Activated gamma-delta T cell (primary cell): Measurements from ENCODE around the gene SF1.

Experiments used
- DNase-seq: peaks from one replicate; lab custom pipeline; 2025; lab: John Stamatoyannopoulos, UW

SF1 gene

DNA sequence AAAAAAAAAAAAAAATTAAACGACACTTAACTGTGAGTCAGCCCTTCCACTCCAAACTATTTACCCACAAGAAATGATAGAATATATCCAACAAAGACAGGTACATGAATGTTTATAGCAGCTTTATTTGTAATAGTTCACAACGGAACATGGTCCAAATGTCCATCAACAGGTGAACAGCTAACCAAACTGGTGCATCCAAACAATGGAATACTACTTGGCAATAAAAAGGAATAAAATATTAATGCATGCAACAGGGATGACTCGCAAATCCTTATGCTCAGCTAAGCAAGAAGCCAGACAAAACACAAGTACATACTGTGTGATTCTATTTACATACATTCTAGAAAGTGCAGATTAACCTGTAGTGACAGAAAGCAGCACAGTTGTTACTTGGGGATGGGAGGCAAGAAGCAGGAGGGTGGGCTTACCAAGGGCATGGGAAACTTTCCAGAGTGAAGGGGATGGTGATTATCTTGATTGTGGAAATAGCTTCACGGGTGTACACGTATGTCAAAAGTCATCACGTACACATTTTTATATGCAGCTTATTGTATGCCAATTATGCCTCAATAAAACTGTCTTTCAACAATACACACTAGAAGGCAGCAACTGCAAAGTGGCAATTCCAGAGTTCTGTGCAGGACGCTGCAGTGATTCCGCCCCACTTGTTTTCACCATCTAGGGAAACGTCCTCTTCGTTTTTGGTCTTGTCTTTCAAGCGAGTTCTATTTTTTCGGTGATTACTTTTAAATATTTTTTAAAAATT is 6.7 kb upstream of the SF1 start:
- no peak for DNase-seq

DNA sequence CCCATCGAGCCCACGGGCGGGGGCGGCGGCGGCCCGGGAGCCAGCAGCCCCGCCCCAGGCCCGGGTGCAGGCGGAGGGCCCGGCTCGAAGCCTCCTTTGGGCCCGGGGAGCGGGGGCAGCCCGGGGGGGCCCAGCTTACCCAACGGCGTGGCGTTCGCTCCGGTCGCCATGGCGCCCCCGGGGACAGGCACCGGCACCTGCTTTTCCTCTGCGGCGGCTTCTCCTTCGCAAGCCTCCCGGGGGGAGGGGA is 194 bp downstream of the SF1 start:
- no peak for DNase-seq

DNA sequence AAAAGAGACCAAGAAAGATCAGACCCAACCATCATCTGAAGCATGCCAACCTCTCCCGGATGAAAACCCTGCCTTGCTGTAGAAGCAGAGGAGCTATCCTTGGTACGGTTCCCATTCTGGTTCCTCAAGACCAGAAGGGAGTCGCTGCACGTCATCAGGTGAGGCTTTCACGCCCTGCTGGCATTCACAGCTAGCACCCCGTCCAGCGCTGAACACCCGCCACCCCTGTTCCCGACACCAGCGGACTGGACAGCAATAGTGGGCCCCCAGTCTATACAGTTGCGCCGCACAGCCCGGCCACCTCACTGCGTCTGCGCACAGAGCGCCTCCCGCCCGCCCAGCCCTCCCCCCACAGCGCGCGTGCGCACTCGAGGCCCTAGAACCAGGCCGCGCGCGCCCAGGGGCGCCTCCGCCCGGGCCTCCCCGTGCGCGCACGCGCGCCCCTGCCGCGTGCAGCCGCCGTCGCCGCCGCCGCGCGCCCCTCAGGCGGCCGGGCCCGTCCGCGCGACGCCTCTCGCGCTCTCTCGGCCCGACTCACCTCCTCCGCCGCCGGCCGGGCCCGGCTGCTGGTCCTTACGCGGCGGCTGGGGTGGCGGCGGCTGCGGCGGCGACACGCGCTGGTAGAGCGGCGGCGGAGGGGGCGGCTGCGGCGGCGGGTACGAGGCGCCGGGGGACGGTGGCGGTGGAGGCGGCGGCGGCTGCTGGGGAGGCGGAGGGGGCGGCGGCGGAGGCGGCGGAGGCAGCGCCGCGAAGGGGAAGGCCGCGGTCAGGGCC is 706 bp downstream of the SF1 start:
- DNase-seq, result peak; percentile 78

DNA sequence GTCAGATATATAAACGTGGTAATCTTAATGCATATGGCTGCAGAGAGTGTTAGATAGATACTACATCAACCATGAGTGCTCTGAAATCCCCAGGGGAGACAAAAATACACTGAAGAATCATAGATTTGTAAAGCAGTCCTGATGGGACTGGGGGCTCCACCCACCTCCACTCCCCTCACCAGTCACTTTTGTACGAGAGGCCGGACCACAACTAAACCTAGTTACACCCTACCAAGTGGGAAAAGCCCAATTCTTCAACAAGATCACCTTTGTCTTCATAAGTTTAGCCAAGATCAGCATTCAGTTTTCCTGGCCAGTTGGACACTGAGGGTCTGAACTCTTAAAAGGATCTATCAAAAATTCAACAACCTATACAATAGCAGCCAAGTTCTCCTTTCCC is 1.5 kb downstream of the SF1 start:
- DNase-seq, result no peak

DNA sequence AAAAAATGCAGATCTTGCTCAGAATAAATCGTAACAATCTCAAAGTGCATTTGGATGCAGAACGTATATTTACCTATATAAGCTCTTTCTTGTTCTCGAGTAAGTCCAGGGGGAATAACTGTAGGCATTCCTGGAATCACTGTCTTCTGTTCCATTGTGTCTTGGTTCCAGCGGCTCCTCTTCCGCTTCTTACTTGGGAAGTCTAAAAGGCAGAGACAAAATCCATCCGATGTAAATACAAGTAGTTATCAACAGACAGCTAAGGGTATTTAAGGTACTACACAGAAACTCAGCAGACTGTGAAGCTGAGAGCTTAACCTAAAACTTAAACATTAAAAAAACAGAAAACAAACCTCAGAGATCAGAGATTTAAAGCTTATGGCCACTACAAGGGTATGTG is 1.9 kb downstream of the SF1 start:
- no peak for DNase-seq

DNA sequence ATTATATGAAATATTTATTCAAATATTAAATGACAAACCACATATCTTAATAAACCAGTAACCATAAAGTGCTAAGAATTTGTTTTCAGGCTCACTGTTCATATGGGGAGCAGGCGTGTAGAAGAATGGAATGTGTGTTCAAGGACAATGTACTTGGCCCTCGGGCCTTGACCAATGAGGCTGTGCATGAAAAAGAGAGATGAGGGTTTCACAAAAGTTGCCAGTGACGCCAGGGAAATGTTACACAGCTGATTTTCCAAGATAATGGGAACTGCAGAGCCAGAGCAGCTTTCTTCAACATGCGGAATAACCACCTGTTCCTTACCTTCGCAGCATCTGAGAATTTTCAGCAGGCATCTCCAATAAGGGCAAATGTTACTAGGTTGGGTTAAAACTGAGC is 4.2 kb downstream of the SF1 start:
- no peak for DNase-seq

DNA sequence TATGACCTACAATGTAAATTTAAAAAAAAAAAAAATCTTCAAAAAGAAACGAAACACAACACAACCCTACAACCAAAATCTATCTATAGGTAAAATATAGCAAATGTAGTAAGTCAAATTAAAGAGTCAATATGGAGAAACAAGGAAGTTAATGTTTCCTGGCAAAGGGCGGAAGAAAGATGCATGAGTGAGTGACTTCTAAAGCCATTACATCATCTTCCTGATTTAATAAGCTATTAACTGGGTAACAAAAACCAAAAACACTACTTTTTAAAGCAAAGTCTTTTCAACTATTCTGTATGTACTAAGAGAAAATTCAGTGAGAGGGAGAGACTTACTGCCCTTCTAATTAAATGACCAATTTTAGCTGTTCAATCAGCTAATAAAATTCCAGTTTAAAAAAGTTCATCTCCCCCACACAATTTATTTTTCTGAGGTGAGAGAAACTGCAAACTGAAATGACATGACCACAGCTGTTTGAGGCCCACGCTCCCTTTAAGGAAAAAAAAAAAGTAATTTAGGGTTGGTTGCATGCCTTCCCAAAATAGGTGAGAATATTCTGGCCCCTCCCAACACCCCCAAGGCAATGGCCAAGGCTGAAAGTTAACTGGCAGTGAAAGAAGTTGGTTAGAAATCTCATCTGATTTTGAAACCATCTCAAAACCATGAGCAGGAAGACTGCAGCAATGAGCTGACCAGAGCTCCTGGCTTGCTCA is 5.9 kb downstream of the SF1 start:
- DNase-seq, result no peak

DNA sequence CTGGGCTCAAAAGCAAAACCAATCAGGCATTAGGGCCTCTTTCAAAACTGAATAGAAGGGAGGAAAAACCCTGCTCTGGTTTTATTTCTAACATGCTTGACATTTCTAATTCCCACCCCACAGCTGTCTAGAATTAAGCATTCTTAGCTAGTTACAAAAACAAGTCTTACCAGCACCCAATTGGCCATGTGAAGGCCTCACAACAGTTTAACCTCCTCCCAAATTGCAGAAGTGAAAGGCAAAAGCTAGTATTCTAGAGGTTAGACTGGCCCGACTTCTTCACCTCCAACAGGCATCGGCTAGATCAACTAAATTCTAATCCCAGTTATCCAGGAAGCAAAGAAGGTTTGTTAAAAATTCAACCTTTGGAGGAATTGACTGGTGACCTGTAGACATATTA is 6.5 kb downstream of the SF1 start:
- no peak for DNase-seq

DNA sequence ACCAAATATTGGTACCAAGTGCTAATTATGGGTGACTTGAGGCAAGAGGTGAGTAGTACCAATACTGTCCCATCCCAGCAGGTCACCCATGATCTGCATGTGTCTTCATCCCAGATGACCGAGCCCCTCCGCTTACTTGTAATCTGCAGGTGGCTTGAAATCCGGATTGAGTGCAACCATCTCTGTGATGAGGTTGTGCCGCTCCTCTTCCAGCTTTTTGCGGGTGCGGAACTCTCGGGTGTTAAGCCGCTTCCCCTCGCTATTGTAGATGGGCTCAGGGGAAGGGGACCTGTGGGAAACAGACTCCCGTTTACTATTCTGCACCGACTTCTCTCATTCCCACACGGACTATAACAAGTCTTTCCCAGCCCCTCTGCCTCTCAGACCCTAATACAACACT is 8.2 kb downstream of the SF1 start:
- no peak for DNase-seq

DNA sequence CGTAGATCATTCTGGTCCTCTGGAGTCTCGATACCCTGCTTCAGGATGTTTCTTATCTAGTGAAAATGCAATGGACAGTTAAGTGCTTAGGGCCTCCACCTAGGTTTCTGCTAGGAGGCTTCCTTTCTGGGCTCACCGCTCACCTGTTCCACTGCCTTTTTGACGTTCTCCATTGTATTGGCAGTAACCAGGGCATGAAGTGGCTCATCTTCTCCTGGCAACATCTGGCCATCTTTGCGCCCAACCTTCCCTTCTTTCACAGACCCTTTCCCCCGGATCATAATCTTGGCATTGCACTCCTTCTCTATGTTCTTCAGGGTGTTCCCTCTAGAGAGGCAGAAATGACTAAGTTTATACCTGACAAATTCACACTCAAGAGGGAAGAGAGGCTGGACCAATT is 9.1 kb downstream of the SF1 start:
- no peak for DNase-seq

DNA sequence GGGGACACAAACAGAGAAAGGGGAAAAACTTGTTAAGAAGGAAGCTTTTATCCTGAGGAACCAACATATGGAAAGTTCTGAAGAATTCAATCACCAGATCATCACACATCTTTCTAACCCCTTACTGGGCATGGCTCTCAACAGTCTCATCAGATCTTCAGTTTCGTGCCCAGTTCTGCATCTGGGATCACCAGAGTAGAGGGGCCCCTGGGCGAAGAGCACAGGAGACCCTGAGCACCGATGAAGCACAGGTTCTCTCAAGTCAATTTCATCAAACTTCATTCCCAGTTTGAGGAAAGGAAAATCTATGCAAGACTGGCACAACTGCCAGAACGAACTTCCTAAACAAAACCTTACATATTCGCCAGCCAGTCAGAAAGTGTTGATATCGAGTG is 10.0 kb downstream of the SF1 start:
- no peak for DNase-seq

DNA sequence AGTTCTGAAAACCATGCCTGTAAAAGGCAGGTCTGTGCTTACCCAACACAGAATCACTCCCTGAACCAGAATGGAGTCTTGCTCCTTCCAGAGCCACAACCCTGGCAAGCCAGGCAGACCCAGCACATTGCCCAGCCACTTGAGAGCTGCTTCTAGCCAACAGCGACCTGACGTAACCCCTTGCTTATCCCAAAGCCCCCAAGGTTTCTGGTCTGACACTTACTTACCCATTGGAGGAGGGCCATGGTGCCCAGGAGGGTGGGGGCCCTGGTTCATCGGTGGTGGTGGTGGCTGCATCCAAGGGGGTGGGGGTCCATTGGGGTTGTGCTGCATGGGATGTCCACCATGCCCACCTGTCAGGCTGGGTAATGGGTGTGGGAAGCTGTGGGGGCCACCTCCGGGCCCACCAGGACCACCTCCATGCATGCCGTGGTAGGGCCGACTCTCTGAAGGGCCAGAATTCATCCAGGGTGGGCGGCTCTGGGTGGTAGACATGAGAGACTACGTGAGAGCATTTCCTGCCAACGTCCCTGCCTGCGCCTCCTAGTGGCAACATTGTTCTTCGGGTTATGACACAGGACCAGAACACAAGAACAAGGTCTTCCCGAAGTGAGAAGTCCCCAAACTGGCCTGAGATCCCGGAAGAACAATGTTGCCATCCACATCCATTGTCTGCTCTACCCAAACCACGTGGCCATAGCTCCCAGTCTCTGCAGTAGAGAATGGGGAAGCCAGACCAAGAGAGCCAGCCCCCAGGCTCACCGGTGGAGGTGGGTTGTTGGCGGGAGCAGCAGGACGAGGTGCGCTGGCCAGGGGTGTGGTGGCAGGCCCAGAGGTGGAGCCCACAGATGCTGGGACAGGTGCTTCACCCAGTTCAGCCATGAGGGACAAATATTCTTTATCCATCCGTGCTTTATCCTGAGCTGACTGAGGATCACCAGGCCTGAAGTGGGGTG is 10.7 kb downstream of the SF1 start:
- DNase-seq, result no peak

DNA sequence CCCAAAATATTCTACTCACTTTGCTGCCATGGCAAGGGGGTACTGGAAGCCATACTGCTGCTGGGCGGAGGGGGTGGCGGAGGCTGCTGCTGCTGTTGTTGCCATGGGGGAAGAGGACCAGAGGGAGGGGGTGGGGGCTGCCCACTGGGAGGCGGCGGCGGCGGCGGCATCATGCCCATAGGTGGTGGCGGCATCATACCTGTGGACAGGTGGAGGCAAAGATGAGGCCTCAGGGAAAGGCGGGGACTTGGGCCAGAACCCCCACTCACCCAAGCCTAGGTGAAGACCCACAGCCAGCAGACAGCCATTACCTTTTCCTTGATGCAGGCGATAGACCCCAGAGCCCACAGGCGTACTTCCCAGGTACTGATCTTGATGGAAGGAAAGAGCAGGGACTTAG is 11.5 kb downstream of the SF1 start:
- no peak for DNase-seq

DNA sequence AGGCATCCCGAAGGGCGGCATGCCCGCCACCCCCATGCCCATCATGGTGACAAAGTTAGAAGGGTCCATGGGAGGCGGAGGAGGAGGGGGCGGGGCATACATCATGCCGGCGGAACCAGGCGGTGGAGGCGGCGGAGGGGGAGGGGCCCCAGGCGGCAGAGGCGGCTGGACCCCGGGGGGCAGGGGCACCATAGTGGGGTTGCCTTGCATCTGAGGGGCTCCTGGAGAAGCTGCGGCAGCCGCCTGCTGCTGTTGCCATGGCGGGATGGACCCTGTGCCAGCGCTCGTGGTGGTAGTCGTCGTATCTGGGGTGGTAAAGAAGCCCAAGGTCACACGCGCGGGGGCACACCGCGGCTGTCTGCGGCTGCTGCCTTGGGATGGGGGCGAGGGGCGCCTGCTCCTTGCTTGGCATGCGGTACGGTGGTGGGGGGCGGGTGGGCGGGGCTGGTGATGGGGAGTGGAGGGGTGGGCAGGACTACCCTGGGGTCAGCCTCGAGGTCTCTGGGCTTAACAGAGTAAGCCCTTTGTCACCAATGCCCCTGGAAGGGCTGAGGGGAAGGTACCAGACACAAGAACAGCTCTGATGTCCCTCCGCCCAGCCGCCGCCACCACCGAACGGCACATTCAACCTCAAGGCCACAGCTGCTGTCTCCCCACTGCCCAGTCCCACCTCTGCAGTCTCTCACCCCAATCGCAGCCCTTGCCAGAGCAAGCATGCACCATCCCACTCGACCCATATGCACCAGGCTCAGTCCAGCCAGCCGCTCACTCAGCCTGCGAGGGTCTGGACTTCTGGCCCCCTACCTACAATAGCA is 12.3 kb downstream of the SF1 start:
- DNase-seq, result no peak

DNA sequence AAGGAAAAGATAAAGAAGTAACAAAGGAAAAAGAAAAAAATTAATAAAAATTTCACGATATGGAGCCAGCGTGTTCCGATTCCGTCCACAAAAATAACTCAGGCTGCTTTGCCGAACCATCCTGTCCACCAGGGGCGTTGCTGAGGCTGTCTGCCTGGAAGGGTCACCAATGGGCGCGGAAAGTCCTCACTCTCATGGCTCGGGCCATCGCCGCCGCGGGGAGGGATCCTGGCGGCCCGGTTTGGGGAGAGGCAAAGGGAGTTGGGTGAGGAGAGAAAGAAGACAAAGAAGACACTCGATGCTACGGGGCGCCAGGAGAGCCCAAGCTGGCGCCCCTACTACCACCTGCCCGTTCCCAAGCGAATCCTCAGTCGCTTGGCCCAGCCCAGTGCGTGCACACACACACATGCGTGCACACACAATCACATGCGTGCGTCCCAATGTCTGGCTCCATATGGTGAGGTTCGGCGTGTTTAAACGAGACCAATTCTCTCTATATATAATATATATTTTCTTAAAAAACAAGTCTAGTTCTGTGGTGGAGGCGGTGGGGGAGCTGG is 13.0 kb downstream of the SF1 start:
- no peak for DNase-seq

DNA sequence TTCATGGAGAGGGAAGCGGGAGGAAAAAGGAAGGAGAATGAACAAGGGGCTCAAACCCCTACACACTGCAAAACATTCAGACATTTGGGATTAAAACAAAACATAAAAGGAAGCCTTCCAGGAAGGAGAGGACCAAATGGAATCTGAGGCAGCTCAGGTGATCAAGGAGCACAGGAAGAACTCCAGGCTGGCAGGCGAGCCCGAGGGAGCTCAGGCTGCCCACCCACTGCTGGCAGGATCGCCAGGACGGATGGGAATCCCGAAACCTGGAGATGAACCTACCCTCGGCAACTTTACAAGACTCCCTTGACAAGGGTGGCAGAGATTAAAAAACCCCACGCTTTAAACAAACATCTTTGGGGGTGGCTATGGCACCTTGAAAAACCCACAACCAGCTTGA is 13.6 kb downstream of the SF1 start:
- no peak for DNase-seq

DNA sequence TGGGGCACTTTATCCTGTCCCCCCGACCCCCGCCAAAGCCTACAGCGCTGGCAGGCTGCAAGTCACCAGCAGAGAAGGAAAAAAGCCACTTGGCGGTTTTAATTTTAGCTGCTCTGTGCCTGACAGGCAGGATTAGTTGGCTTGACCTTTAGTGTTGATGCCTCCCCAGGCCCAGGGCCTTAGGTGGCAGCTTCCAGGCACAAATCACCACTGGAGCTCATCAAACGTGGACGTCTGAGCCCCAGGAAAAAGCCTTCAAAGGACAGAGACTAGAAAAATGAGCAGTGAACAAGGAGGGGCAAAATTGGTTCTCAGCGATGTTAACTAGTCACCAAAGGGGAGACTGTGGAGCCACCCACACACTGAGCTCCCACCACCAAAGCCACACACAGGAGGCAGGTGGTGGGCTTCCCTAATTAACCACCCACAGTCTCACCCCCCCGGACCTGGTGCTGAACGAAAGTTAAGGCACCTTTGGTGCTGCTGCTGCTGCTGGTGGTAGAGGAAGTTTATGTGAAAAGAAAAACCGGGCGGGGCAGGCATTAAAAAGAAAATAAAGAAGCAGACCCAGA is 14.2 kb downstream of the SF1 start:
- no peak for DNase-seq

DNA sequence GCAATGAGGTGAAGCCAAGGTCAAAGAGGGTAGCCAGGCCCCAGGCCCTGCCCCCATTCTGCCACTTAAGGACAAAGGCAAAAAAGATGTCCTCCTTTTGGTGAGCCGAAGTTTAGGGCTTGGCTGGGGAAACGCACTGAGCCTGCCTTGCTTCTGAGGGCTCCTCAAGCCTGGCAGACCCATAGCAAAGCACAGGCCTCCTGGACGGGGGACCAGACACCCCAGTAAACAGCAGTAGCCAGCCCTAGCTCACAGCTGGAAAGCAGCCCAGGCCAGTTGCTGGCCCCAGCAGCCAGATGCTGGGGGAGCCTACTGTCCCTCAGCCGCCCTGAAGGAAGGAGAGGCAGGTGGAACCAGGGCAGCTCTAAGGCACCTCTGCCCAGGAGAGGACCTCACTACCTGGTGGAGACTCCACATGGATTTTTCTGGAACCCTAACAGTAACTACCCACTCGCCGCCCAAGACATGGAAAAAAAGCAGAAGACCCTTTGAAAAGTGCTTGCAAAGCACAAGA is 14.8 kb downstream of the SF1 start:
- no peak for DNase-seq

DNA sequence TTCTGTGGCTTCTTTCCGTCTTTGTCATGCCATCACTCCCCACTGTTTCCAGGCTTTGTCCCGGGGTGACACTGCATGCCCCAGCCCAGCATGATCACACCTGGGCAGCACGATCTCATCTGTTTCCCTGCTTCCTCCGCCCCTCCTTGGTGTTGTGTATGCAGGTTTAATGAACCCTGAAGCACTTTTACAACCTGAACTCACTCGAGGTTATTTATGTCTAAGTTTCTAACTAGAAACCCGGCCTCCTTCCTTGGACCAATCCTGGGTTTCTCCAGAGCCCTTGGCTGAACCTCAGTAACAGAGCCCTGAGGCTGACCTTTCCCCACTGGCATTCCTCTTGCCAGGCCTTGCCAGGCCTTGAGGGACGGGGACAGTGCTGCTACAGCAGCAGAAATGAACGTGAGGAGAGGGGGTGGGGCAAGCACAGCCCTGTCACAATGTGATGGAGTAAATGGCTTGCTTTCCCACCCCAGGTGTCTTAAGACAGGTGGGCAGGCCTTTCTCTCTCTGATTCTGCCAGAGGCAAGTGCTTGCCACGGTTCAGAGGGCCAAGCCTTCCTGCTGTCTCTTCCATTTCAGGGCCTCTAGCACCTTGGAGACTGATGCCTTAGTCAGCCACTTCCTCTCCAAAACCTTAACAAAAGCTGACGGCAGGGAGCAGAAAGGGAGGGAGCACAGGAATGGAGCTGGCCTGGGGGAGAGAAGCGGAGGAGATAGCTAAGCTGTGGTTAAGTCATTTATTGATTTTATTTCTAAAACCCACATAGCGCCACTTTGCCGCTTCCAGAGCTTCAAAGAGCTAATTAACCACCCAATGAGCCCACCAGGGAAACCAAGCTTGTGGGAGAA is 15.4 kb downstream of the SF1 start:
- DNase-seq, result no peak
